ENCODE results near the gene NXN.
"Not testable (repeated sequence)": the region's sequence is repeated elsewhere in the genome, so short reads cannot be mapped to it uniquely, and the experiment has no call there.

The NXN gene

GRCh38 chr17:859061-859823 is 120.3 kb downstream of the NXN start:
- no peak for DNase-seq

DNA sequence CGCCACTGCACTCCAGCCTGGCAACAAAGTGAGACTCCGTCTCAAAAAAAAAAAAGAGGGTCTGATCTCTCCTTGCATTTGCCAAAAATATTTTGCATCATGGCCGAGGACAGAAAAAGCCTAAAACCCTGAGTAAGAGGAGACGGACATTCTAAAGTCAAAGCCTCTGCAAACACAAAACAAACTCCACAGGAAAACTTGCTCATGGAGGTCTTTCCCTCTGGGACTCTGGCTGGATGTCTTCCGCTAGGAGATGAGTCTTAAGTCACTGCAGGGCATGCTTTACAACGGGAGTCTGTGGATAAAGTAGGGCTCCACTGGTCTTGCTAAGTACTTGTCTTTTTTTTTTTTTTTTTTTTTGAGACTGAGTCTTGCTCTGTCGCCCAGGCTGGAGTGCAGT is 123.4 kb downstream of the NXN start:
- no peak for DNase-seq

GRCh38 chr17:855569-855968 is 124.0 kb downstream of the NXN start:
- DNase-seq = no peak

DNA sequence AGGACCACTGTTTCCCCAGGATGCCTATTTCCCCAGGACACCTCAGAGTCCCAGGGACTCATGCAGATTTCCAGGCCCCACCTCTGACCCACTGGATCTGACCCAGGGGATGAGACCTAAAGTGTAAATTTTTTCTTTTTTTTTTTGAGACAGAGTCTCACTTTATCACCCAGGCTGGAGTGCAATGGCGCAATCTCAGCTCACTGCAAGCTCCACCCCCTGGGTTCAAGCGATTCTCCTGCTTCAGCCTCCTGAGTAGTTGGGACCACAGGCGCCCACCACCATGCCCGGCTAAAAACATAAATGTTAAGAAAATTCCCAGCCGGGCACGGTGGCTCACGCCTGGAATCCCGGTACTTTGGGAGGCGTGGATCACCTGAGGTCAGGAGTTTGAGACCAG is 126.7 kb downstream of the NXN start:
- not testable (repeated sequence) for DNase-seq

GRCh38 chr17:852349-852748 is 127.2 kb downstream of the NXN start:
- no peak for DNase-seq

GRCh38 chr17:851924-852323 is 127.7 kb downstream of the NXN start:
- no peak for DNase-seq

DNA sequence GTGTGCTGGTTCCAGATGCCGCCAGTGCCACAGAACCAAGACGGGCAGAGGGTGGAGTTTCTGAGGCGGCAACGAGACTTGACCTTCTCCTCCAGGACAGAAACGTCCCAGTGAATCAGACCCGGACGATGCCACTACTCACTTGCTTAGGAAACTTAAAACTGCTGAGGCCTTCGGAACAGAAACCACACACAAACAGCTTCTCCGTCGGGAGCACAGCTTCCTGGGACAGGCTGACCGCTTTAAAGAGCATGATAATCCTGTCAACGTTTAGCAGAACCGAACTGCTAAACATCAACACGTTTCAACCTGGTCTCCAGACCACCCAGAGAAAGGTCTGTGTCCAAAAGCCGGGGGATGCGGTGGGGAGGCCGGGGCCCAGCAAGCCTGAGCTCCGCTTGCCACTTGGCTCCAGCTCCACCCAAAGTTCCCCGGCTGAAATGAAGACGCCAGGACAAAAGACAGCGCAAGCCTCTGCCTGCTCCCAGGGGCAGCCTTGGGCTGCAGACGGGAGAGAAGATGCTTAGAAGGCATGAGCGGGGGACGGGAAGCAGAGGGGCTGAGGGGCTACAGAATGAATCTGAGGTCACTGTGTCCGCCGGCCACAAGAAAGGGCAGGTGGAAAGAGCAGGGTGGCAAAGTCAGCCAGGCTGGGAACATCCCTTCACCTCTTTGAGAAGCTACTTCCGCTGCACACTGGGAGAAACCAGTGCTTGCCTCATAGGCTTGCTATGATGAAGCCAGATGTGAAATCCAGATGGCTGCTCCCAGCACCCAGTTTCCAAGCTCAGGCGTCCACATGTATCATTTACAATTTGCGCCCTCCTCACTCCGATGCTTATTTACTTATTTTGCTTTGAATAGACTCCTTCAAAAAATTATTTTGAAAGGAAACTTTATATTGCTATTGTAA is 128.5 kb downstream of the NXN start:
- DNase-seq = peak; percentile 72

DNA sequence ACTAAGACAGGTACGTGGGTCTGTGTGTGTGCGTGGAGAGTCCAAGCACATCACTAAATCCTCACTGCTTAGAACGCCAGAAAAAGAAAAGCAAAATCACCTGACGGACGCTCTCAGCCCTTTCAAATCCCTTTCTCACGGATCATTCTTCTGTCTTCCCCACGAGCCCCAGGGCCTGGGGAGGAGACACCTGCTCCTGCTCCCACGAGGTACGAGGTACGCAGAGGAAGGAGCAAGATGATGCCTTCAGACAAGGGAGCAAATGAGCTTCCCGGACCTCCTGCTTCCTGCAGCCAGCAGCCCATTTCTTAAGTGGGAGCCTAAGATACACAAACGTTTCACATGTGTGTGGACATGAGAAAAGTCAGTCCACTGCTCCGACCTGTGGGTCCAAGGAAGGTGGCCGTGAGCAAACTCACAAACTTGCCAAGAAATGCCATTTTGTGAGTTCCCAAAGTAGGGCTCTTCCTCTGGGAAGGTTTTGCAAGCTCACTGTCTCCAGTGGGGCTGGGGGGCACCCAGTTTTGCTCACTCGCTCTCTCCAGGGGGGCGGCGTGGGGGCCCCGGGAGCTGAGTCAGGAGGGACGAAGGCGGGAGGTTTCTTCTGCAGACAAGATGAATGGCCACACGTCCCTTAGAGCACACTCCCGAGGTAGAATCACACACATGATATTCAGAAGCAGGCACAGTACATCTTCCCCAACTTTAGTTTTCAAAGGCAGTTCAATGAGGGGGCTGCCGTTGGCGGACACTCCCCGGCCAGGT is 129.3 kb downstream of the NXN start:
- DNase-seq = no peak

DNA sequence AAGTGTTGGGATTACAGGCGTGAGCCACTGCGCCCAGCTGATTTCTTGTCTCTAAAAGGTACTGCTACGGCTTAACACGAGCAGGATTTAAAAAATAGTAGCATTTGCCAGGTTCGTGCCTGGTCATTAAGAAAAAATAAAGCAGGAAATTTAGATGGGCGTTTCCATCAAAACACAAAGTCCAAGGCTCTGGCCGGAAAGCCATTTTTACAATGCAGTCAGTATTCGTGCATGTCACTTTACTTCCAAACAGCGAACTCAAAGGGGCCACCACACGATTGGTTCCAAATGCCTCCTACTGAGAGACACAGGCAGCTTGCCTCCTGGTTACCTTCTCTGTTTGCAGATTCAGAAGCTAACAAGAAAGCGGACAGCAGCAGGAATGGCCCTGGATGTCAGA is 131.2 kb downstream of the NXN start:
- DNase-seq = no peak

DNA sequence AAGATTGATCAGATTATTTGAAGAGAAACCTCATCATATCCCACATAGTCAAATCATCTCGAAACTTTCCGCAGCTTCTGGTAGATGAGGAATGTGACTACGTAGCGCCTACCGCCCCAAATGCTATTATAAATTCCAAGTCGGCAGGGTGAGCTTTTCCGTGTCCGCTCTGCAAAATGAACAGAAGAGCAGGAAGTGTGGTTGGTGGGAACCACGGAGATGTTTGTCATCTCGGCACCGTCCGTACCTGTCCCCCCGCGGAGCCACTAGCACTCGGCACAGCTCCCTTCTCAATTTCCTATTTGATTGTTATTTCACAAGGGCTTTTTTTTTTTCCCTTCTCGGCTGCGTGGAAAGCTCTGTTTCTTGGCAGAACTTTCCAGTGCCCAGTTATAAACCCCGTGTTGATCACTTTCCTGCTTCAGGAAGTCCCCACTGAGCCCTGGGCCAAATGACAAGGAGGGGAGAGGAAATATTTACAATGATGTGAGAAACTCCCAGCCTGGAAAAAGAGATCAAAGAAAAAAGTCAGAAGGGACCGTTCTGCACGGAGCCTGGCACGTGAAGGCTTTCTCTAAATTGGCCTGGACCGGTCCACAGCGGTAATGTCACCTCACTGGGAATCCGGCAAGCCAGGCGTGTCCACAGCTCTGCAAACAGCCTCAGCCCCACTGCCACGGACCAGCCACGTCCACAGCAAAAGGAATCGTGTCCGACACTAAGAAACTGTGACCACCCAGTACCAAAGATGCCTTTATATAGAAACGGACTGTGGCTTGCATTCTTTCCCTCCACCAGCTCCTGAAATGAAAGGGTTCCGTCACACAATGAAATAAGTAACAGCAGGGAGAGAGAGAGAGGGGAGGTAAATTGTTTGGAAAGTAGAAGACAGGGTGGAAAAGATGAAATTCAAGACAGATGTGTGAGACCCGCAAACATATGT is 132.4 kb downstream of the NXN start:
- peak; percentile 78 for DNase-seq

GRCh38 chr17:841313-841712 is 138.3 kb downstream of the NXN start:
- no peak for DNase-seq

GRCh38 chr17:838486-838885 is 141.1 kb downstream of the NXN start:
- no peak for DNase-seq

DNA sequence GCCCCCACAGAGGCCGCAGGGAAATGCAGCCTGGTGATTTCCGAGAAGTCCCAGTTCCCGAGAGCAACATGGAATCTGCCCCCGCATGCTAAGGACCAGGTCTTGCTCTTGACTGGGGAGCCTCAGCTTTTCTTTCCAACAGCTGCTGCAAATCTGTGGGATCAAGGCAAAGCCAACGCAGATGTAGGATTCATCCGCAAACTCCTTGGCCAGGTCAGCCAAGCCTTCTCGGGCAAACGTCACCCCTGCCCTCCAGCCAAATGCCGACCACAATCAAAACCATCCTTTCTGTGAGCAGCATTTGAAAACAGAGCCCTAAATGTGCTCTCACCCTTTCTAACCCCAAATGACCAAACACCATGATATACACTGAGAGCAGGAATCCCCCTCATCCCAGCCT is 143.4 kb downstream of the NXN start:
- peak; percentile 50 for DNase-seq

DNA sequence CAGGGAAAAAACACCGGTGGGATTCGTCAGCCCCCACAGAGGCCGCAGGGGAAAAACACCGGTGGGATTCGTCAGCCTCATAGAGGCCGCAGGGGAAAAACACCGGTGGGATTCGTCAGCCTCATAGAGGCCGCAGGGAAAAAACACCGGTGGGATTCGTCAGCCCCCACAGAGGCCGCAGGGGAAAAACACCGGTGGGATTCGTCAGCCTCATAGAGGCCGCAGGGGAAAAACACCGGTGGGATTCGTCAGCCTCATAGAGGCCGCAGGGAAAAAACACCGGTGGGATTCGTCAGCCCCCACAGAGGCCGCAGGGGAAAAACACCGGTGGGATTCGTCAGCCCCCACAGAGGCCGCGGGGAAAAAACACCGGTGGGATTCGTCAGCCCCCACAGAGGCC is 143.9 kb downstream of the NXN start:
- DNase-seq = not testable (repeated sequence)

DNA sequence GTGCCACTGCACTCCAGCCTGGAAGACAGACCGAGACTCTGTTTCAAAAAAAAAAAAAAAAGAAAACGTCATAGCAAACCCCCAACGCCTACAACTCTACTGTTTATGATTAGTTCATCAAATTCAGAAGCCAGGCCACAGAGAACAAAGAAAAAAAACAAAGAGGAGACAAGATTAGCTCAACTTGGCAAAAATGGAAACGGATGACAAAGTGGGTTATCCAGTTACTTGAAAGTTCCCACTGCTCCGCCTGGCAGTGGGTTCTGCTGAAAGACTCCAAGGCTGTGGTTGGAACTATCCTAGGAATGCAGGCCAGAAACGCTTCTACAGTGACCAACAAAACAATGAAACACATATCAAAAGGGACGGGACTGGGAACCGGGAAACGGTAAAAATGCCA is 144.3 kb downstream of the NXN start:
- DNase-seq = peak; percentile 99

DNA sequence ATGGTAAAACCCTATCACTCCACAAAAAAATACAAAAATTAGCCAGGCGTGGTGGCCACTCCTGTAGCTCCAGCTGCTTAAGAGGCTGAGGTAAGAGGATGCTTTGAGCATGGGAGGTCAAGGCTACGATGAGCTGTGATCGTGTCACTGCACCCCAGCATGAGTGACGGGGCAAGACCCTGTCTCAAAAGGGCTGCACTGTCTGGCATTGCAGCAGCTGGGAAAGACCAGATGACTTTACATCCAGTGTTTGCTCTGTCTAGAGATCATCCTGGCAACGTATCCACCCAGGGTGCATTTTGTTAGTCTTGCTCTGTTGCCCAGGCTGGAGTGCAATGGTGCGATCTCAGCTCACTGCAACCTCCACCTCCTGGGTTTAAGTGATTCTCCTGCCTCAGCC is 145.4 kb downstream of the NXN start:
- no peak for DNase-seq

DNA sequence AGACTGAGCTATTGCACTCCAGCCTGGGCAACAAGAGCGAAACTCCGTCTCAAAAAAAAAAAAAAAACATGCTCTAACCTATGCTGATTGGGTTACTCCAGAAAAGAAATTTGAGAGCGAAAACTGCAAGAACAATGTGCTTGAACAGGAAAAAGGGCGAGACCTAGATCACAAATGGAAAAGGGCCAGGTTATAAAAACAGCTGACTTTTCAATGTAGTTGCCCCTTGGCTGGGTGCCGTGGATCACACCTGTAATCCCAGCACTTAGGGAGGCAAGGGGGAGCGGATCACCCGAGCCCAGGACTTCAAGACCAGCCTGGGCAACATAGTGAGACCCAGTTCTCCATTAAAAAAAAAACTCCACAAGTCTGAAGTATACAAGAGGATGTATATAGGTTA is 148.6 kb downstream of the NXN start:
- DNase-seq = no peak

GRCh38 chr17:830381-830780 is 149.2 kb downstream of the NXN start:
- DNase-seq = no peak

GRCh38 chr17:829614-830013 is 150.0 kb downstream of the NXN start:
- not testable (repeated sequence) for DNase-seq

GRCh38 chr17:828761-829160 is 150.8 kb downstream of the NXN start:
- DNase-seq = peak; percentile 74

GRCh38 chr17:826778-827177 is 152.8 kb downstream of the NXN start:
- no peak for DNase-seq

DNA sequence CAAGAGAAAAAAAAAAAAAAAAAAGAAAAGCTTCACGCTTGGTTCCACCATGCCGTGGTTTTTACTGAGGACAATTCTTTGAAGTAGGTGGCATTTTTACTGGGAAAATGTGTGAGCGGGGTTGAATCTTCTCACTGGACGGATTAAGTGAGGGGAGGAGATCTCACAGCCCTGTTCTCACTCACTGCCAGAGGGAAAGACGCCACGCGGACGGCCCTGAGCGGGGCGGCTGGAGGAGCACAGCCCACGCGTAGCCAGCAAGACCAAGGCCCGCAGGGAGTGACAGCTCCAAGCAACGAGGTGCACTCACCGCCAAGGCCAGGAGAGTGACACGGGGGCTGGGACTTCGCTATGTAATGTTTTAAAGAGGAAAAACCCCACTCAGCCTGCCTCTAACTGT is 154.4 kb downstream of the NXN start:
- no peak for DNase-seq

Measured in fibroblast of skin of scalp (primary cell).